B cell (primary cell): Measurements from ENCODE around the gene MANBA.

Experiments
- EZH2 ChIP-seq: IDR thresholded peaks from 2 replicates; pipeline ENCODE4 v1.6.1; 2012; ENCODE audit warnings: borderline replicate concordance, low read depth, mild to moderate bottlenecking, moderate library complexity, low read length; ENCODE audit not compliant: insufficient read depth, poor library complexity, severe bottlenecking
- TF ChIP-seq, protein P1 (sequence below): fragments of 200-600 bp; IDR thresholded peaks from one replicate; pipeline ENCODE4 v1.8.0; 2022; ENCODE audit warnings: antibody characterized with exemption, mild to moderate bottlenecking

GRCh38 chr4:102608190-102608589 is 152.6 kb downstream of the MANBA start:
- TF ChIP-seq, protein P1, sequence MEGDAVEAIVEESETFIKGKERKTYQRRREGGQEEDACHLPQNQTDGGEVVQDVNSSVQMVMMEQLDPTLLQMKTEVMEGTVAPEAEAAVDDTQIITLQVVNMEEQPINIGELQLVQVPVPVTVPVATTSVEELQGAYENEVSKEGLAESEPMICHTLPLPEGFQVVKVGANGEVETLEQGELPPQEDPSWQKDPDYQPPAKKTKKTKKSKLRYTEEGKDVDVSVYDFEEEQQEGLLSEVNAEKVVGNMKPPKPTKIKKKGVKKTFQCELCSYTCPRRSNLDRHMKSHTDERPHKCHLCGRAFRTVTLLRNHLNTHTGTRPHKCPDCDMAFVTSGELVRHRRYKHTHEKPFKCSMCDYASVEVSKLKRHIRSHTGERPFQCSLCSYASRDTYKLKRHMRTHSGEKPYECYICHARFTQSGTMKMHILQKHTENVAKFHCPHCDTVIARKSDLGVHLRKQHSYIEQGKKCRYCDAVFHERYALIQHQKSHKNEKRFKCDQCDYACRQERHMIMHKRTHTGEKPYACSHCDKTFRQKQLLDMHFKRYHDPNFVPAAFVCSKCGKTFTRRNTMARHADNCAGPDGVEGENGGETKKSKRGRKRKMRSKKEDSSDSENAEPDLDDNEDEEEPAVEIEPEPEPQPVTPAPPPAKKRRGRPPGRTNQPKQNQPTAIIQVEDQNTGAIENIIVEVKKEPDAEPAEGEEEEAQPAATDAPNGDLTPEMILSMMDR: no peak
- no peak for TF ChIP-seq EZH2
